Measurements from ENCODE around the gene SH3TC2. TPM values are rescaled to one million over a fixed set of nuclear protein-coding genes. Genes with fewer than 3 reads are reported as not detected.

SH3TC2 gene
- total RNA-seq, 1 donor from 2014 or later, result not detected

GRCh38 chr5:149053072-149053695 lies 9.7 kb downstream of the SH3TC2 start:
- Mint-ChIP-seq H3K9me3 (peaks cover 5% of the 10 kb centered on the region), H3K36me3 (ENCODE audit: low read depth) (no peaks in the 10 kb centered on the region), H3K4me1 (no peaks in the 10 kb centered on the region), H3K4me3 (no peak overlapping the region), H3K27me3 (peaks cover 14% of the 10 kb centered on the region), H3K27ac (no peak overlapping the region)
- CTCF ChIA-PET, result no interaction called here
- intact Hi-C loops (cut with micrococcal nuclease), result no loop called here
- POLR2A ChIA-PET, result no interaction called here
- TF ChIP-seq CTCF (IDR thresholded peaks at IDR 0.05), result no peak
- ATAC-seq (ENCODE audit: low read depth) (no peak), DNase-seq (no peak)

DNA sequence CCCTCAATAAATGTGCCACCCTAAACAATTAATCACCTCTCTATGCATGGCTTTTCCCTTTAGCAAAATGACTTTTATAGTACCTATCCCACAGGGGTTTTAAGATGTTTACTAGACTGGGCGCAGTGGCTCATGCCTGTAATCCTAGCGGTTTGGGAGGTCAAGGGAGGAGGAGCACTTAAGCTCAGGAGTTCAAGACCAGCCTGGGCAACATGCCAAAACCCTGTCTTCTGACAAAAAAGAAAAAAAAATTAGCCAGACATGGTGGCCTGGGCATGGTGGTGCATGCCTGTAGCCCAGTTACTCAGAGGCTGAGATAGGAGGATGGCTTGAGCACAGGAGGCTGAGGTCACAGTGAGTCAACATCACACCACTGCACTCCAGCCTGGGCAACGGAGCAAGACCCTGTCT lies 13.5 kb downstream of the SH3TC2 start:
- CTCF ChIA-PET, result no interaction called here

DNA sequence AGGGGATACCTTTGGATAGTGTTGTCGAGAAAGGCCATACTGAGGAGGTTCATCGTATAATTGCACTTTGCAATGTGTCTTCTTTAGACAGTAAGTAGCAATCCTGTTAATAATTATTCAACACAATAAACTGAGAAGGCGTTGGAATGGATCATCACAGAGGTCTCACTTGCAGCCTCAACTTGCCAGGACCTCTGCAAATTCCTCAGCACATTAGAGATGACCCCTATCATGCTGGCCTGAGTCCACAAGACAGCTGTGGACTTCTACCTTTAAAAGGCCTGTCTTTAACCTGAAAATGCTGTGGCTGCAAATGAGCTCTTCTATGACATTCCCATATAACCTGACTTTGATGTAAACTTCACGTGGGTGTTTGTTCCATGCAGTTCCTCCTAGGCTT lies 14.1 kb downstream of the SH3TC2 start:
- no peak for TF ChIP-seq CTCF (IDR thresholded peaks at IDR 0.05)
- Mint-ChIP-seq H3K27ac (no peak overlapping the region), H3K4me3 (no peak overlapping the region), H3K4me1 (no peaks in the 10 kb centered on the region), H3K9me3 (no peaks in the 10 kb centered on the region), H3K36me3 (ENCODE audit: low read depth) (no peaks in the 10 kb centered on the region), H3K27me3 (peaks cover 16% of the 10 kb centered on the region)
- no peak for DNase-seq
- ChIA-PET CTCF (interaction anchor here (0.7 kb wide), 1 partner anchor 318 kb away, joined by 3 read pairs; no protein-coding TSS in a partner anchor), POLR2A (no interaction called here)
- intact Hi-C loops (cut with micrococcal nuclease), result no loop called here
- ATAC-seq (ENCODE audit: low read depth), result no peak

More for the DNA sequence above, 13.5 kb downstream of the SH3TC2 start:
- Mint-ChIP-seq H3K4me1 (no peaks in the 10 kb centered on the region), H3K27ac (no peak overlapping the region), H3K4me3 (no peak overlapping the region), H3K9me3 (no peaks in the 10 kb centered on the region), H3K36me3 (ENCODE audit: low read depth) (no peaks in the 10 kb centered on the region), H3K27me3 (peaks cover 16% of the 10 kb centered on the region)
- no peak for DNase-seq
- no peak for TF ChIP-seq CTCF (IDR thresholded peaks at IDR 0.05)
- no peak for ATAC-seq (ENCODE audit: low read depth)
- intact Hi-C loops (cut with micrococcal nuclease), result no loop called here
- POLR2A ChIA-PET, result no interaction called here

DNA sequence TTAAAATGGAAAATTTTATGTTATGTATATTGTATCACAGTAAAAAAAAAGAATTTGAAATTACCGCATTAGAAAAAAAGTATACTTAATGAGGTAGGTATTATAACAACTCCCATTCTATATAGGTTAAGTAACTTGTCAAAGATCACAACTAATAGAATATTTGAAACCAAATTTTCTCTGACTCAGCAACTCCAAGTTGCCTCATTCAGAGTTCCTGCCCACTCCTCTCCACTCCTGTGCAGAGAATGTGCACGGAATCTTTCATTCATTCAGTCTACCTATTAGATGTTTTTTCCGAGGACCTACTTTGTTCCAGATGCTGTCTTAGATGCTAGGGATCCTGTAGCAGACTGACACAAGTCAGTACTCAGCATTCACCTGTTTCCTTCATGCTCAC lies 15.4 kb downstream of the SH3TC2 start:
- ChIA-PET CTCF (no interaction called here), POLR2A (no interaction called here)
- H3K9me3 Mint-ChIP-seq, result no peaks in the 10 kb centered on the region
- no peak overlapping the region for H3K27ac Mint-ChIP-seq
- H3K27me3 Mint-ChIP-seq, result peaks cover 9% of the 10 kb centered on the region
- no peaks in the 10 kb centered on the region for H3K36me3 Mint-ChIP-seq (ENCODE audit: low read depth)
- ATAC-seq (ENCODE audit: low read depth) (no peak), DNase-seq (no peak)
- no peak for TF ChIP-seq CTCF (IDR thresholded peaks at IDR 0.05)
- no peak overlapping the region for H3K4me3 Mint-ChIP-seq
- H3K4me1 Mint-ChIP-seq, result no peaks in the 10 kb centered on the region
- intact Hi-C loops (cut with micrococcal nuclease), result no loop called here

DNA sequence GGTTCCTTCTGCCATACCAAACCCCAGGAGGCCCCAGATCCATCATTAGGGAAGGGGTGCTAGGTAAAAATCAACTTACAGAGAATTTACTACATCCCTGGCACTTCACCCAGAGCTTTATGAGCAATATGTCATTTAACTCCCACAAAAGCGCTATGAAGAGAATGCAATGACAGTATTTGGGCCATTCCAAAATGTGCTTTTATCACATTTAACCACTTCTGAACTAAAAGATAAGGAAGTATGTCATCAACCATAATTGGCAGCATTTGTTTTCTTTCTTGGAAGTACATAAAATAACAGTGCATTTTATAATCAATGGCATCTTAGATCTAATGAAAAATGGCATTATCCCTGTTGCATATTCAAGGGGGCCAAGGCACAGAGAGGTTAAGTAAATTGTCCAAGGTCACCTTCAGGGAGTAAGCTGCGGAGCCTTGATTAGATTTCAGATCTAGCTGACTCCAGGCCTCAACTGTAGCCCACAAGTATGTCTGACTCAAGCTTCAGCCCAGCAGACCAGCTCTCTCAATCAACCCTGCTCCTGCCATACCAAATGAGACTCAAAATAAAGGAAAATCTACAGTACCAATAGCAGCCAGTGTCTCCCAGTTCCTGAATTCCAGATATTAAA lies 16.5 kb downstream of the SH3TC2 start:
- CTCF ChIA-PET, result interaction anchor here (1.1 to 3.0 kb wide), 2 partner anchors 10 to 316 kb away, joined by 4 to 13 read pairs; no protein-coding TSS in a partner anchor
- intact Hi-C loops (cut with micrococcal nuclease), result no loop called here
- Mint-ChIP-seq H3K4me3 (no peak overlapping the region), H3K27me3 (peaks cover 8% of the 10 kb centered on the region), H3K4me1 (no peaks in the 10 kb centered on the region), H3K9me3 (no peaks in the 10 kb centered on the region), H3K27ac (no peak overlapping the region), H3K36me3 (ENCODE audit: low read depth) (no peaks in the 10 kb centered on the region)
- ATAC-seq (ENCODE audit: low read depth), result no peak
- no peak for DNase-seq
- no peak for TF ChIP-seq CTCF (IDR thresholded peaks at IDR 0.05)
- POLR2A ChIA-PET, result no interaction called here

Measured in activated B cell treated with CpG ODN at 0.5 μM for 24 hours (primary cell).